Endothelial cell (in vitro differentiated cells): ENCODE measurements around the gene NEK1. TPM values are rescaled to one million over a fixed set of nuclear protein-coding genes. Genes with fewer than 3 reads are reported as not detected.

Experiments used
- DNase-seq: peaks from one replicate; pipeline ENCODE4 v3.0.0; 2021; ENCODE audit warnings: low spot score
- H3K27ac Mint-ChIP-seq: one replicate; pipeline ENCODE4 v1.8.0; 2021; ENCODE audit warnings: mixed read lengths, inconsistent platforms; ENCODE audit not compliant: unreplicated experiment
- H3K27me3 Mint-ChIP-seq: one replicate; pipeline ENCODE4 v1.8.0; 2021; ENCODE audit warnings: mild to moderate bottlenecking, moderate library complexity, mixed read lengths, inconsistent platforms; ENCODE audit not compliant: unreplicated experiment
- H3K36me3 Mint-ChIP-seq: one replicate; pipeline ENCODE4 v1.8.0; 2021; ENCODE audit warnings: mild to moderate bottlenecking, low read depth, mixed read lengths, inconsistent platforms; ENCODE audit not compliant: unreplicated experiment
- H3K4me1 Mint-ChIP-seq: one replicate; pipeline ENCODE4 v1.8.0; 2021; ENCODE audit warnings: mild to moderate bottlenecking, mixed read lengths, inconsistent platforms; ENCODE audit not compliant: unreplicated experiment
- H3K4me3 Mint-ChIP-seq: one replicate; pipeline ENCODE4 v1.8.0; 2021; ENCODE audit warnings: mild to moderate bottlenecking, mixed read lengths, inconsistent platforms; ENCODE audit not compliant: unreplicated experiment
- H3K9me3 Mint-ChIP-seq: one replicate; pipeline ENCODE4 v1.8.0; 2021; ENCODE audit warnings: mixed read lengths, inconsistent platforms; ENCODE audit not compliant: unreplicated experiment
- total RNA-seq: library from RNA; stranded (reverse); fragmentation: NEBNext Ultra II Directional; extraction: Animal tissue kit (Norgen Biotek cat#: 25700); gene quantifications from one replicate; pipeline ENCODE4 v1.2.1, GENCODE V29; 2021; ENCODE audit not compliant: unreplicated experiment
- TF ChIP-seq, protein P1 (sequence below): fragments of 200-600 bp; sonication (generic); IDR thresholded peaks from one replicate; pipeline ENCODE4 v1.5.0; 2021; ENCODE audit warnings: antibody characterized with exemption; ENCODE audit not compliant: unreplicated experiment

Gene NEK1
- total RNA-seq, 1 donor from 2014 or later = 12.5 TPM

- Mint-ChIP-seq H3K4me3 (no peak overlapping the region), H3K4me1 (peaks cover 9% of the 10 kb centered on the region), H3K27me3 (no peaks in the 10 kb centered on the region), H3K9me3 (no peaks in the 10 kb centered on the region), H3K36me3 (no peaks in the 10 kb centered on the region), H3K27ac (no peak overlapping the region)
- DNase-seq = no peak
- TF ChIP-seq, protein P1, sequence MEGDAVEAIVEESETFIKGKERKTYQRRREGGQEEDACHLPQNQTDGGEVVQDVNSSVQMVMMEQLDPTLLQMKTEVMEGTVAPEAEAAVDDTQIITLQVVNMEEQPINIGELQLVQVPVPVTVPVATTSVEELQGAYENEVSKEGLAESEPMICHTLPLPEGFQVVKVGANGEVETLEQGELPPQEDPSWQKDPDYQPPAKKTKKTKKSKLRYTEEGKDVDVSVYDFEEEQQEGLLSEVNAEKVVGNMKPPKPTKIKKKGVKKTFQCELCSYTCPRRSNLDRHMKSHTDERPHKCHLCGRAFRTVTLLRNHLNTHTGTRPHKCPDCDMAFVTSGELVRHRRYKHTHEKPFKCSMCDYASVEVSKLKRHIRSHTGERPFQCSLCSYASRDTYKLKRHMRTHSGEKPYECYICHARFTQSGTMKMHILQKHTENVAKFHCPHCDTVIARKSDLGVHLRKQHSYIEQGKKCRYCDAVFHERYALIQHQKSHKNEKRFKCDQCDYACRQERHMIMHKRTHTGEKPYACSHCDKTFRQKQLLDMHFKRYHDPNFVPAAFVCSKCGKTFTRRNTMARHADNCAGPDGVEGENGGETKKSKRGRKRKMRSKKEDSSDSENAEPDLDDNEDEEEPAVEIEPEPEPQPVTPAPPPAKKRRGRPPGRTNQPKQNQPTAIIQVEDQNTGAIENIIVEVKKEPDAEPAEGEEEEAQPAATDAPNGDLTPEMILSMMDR = no peak
Measured at GRCh38 chr4:169420291-169420690, 192.1 kb downstream of the NEK1 start.

DNA sequence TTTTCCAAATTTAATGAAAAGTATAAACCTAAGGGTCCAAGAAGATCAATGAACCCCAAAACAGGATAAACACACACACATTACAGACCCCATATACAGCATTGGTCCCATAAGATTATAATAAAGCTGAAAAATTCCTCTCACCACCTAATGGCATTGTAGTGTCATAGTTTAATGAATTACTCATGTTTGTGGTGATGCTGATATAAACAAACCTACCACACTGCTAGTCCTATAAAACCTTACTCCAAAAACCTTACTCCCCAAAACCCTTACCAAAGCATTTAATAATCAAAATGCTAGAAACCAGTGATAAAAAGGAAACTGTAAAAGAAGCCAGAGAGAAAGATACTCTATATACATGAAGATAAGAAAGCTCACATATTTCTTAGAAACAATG, 193.5 kb downstream of the NEK1 start:
- TF ChIP-seq, protein P1 = no peak
- DNase-seq = no peak
- Mint-ChIP-seq H3K27me3 (no peaks in the 10 kb centered on the region), H3K4me3 (no peak overlapping the region), H3K4me1 (peaks cover 9% of the 10 kb centered on the region), H3K9me3 (no peaks in the 10 kb centered on the region), H3K27ac (no peak overlapping the region), H3K36me3 (no peaks in the 10 kb centered on the region)

- no peak overlapping the region for H3K4me3 Mint-ChIP-seq
- no peaks in the 10 kb centered on the region for H3K9me3 Mint-ChIP-seq
- no peaks in the 10 kb centered on the region for H3K27me3 Mint-ChIP-seq
- no peaks in the 10 kb centered on the region for H3K36me3 Mint-ChIP-seq
- H3K4me1 Mint-ChIP-seq = peaks cover 9% of the 10 kb centered on the region
- TF ChIP-seq, protein P1 = no peak
- no peak for DNase-seq
- no peak overlapping the region for H3K27ac Mint-ChIP-seq
Measured at GRCh38 chr4:169417629-169418282, 194.6 kb downstream of the NEK1 start.

DNA sequence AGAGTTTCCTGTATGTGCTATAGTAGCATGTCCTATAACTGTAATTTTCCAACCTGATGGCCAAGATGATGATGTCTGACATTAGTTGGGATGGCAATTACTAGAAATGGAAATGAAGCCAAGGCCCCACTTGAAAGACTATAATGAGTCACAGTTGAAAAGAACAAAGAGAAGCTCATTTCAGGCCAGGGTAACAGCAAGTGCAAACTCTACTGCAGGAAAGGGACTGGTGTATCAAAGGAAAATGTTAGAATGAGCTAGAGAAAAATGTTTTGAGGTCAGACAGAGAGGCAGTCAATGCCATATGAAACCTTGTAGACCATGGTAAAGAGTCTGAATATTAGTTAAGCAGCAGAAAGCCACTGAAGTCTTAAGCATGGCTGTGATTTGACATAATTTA, 195.4 kb downstream of the NEK1 start:
- no peak for DNase-seq
- TF ChIP-seq, protein P1 = no peak
- Mint-ChIP-seq H3K4me1 (peaks cover 9% of the 10 kb centered on the region), H3K27ac (no peak overlapping the region), H3K36me3 (no peaks in the 10 kb centered on the region), H3K27me3 (no peaks in the 10 kb centered on the region), H3K4me3 (no peak overlapping the region), H3K9me3 (no peaks in the 10 kb centered on the region)

- no peak overlapping the region for H3K27ac Mint-ChIP-seq
- peaks cover 9% of the 10 kb centered on the region for H3K4me1 Mint-ChIP-seq
- no peaks in the 10 kb centered on the region for H3K27me3 Mint-ChIP-seq
- H3K9me3 Mint-ChIP-seq = no peaks in the 10 kb centered on the region
- TF ChIP-seq, protein P1 = no peak
- H3K36me3 Mint-ChIP-seq = no peaks in the 10 kb centered on the region
- no peak for DNase-seq
- no peak overlapping the region for H3K4me3 Mint-ChIP-seq
Measured at GRCh38 chr4:169416461-169416860, 195.9 kb downstream of the NEK1 start.
